HEK293 (cell line): ENCODE measurements around the gene DCLK1.

ENCODE experiments used
- CTCF ChIA-PET: fragments of 350-600 bp; formaldehyde crosslinking; extraction: SDS; loops from one replicate; lab custom pipeline; 2021; ENCODE audit warnings: antibody characterized with exemption; lab: Yijun Ruan, JAX
- POLR2A ChIA-PET: fragments of 300-600 bp; formaldehyde crosslinking; extraction: SDS; loops from one replicate; lab custom pipeline; 2020; ENCODE audit warnings: antibody characterized with exemption, inconsistent platforms; lab: Yijun Ruan, JAX
- H3K27ac ChIP-seq: fragments of 200-500 bp; sonication (Bioruptor generic); 2 replicates; pipeline ENCODE4 v1.5.1; 2014; ENCODE audit warnings: low read depth, low read length, control low read depth, inconsistent platforms; ENCODE audit errors: extremely low read depth
- H3K36me3 ChIP-seq, 2 experiments: fragments of 200-500 bp in 1 of 2; sonication (Bioruptor generic) in 1 of 2; 1 replicate in 1 of 2; 2 replicates in 1 of 2; pipeline ENCODE4 v1.5.1; 2014 to 2017; ENCODE audit warnings: inconsistent platforms in 2 of 2, low read length in 2 of 2; ENCODE audit not compliant: control insufficient read depth in 2 of 2, insufficient read depth in 1 of 2
- H3K4me1 ChIP-seq: fragments of 200-500 bp; sonication (Bioruptor generic); 2 replicates; pipeline ENCODE4 v1.5.1; 2014; ENCODE audit warnings: mild to moderate bottlenecking, low read length, inconsistent platforms; ENCODE audit not compliant: control insufficient read depth, insufficient read depth
- H3K4me3 ChIP-seq: 2 replicates; pipeline ENCODE4 v1.5.1; 2011; ENCODE audit warnings: low read depth, mild to moderate bottlenecking, control low read depth, low read length, moderate library complexity
- H3K9me3 ChIP-seq: fragments of 200-500 bp; sonication (Bioruptor generic); 2 replicates; pipeline ENCODE4 v1.5.1; 2014; ENCODE audit warnings: low read depth, low read length, inconsistent platforms; ENCODE audit not compliant: control insufficient read depth, insufficient read depth
- FEZF1 ChIP-seq: fragments of 450-650 bp; formaldehyde crosslinking; IDR thresholded peaks from 2 replicates; pipeline ENCODE4 v1.5.1; 2016; ENCODE audit warnings: missing biosample characterization, missing genetic modification characterization
- HOXA7 ChIP-seq: sonication (generic); formaldehyde crosslinking; IDR thresholded peaks from 2 replicates; pipeline ENCODE4 v1.8.1; 2022; ENCODE audit warnings: missing genetic modification reagents, borderline replicate concordance
- KLF10 ChIP-seq: fragments of 450-650 bp; IDR thresholded peaks from 2 replicates; pipeline ENCODE4 v1.5.1; 2018; ENCODE audit warnings: missing biosample characterization, mild to moderate bottlenecking, missing genetic modification characterization
- KLF16 ChIP-seq: fragments of 450-650 bp; formaldehyde crosslinking; IDR thresholded peaks from 2 replicates; pipeline ENCODE4 v1.5.1; 2017; ENCODE audit warnings: missing biosample characterization, missing genetic modification characterization
- OSR2 ChIP-seq: fragments of 450-650 bp; formaldehyde crosslinking; IDR thresholded peaks from 2 replicates; pipeline ENCODE4 v1.5.1; 2016; ENCODE audit warnings: missing biosample characterization, missing genetic modification characterization
- PRDM1 ChIP-seq: fragments of 450-650 bp; formaldehyde crosslinking; IDR thresholded peaks from 2 replicates; pipeline ENCODE4; 2016; ENCODE audit warnings: missing biosample characterization, missing genetic modification characterization
- ZBTB20 ChIP-seq: fragments of 450-650 bp; formaldehyde crosslinking; IDR thresholded peaks from 2 replicates; pipeline ENCODE4 v1.5.1; 2016; ENCODE audit warnings: missing biosample characterization, missing genetic modification characterization
- ZNF19 ChIP-seq: fragments of 450-650 bp; formaldehyde crosslinking; IDR thresholded peaks from 2 replicates; pipeline ENCODE4; 2016; ENCODE audit warnings: missing biosample characterization, missing genetic modification characterization, low read depth
- ZNF2 ChIP-seq: fragments of 450-650 bp; formaldehyde crosslinking; IDR thresholded peaks from 2 replicates; pipeline ENCODE4 v1.5.1; 2016; ENCODE audit warnings: missing biosample characterization, missing genetic modification characterization
- ZNF274 ChIP-seq, 2 experiments: fragments of 200-500 bp in 1 of 2; fragments of 450-650 bp in 1 of 2; sonication (Bioruptor generic) in 1 of 2; formaldehyde crosslinking in 1 of 2; IDR thresholded peaks; 2 replicates each; pipeline versions ENCODE4 v1.5.1 to v1.6.1; 2014 to 2016; ENCODE audit warnings: borderline replicate concordance in 1 of 2, inconsistent platforms in 1 of 2, low read length in 1 of 2, missing biosample characterization in 1 of 2, missing genetic modification characterization in 1 of 2
- ZNF324 ChIP-seq: fragments of 450-650 bp; formaldehyde crosslinking; IDR thresholded peaks from 2 replicates; pipeline ENCODE4 v1.5.1; 2016; ENCODE audit warnings: missing biosample characterization, missing genetic modification characterization
- ZNF37A ChIP-seq: fragments of 450-650 bp; IDR thresholded peaks from 2 replicates; pipeline ENCODE4 v1.5.1; 2018; ENCODE audit warnings: missing biosample characterization, missing genetic modification characterization
- ZNF501 ChIP-seq: fragments of 450-650 bp; formaldehyde crosslinking; IDR thresholded peaks from 2 replicates; pipeline ENCODE4 v1.5.1; 2016; ENCODE audit warnings: missing biosample characterization, missing genetic modification characterization
- ZNF560 ChIP-seq: fragments of 450-650 bp; formaldehyde crosslinking; IDR thresholded peaks from 2 replicates; pipeline ENCODE4 v1.5.1; 2017; ENCODE audit warnings: missing biosample characterization, missing genetic modification characterization, borderline replicate concordance
- ZNF701 ChIP-seq: fragments of 450-650 bp; formaldehyde crosslinking; IDR thresholded peaks from 2 replicates; pipeline ENCODE4 v1.5.1; 2016; ENCODE audit warnings: missing biosample characterization, missing genetic modification characterization
- ZNF747 ChIP-seq: fragments of 450-650 bp; formaldehyde crosslinking; IDR thresholded peaks from 2 replicates; pipeline ENCODE4 v1.5.1; 2016; ENCODE audit warnings: missing biosample characterization, missing genetic modification characterization
- TF ChIP-seq, protein P1 (sequence below): fragments of 450-650 bp; formaldehyde crosslinking; IDR thresholded peaks from 2 replicates; pipeline ENCODE4 v1.5.1; 2016; ENCODE audit warnings: missing biosample characterization, missing genetic modification characterization
- TF ChIP-seq, protein P2 (sequence below): fragments of 450-650 bp; formaldehyde crosslinking; IDR thresholded peaks from 2 replicates; pipeline ENCODE4 v1.5.1; 2016; ENCODE audit warnings: missing biosample characterization, missing genetic modification characterization
- TF ChIP-seq, protein P3 (sequence below): fragments of 450-650 bp; formaldehyde crosslinking; IDR thresholded peaks from 2 replicates; pipeline ENCODE4 v1.5.1; 2016; ENCODE audit warnings: missing biosample characterization, missing genetic modification characterization, borderline replicate concordance
- TF ChIP-seq, protein P4 (sequence below): fragments of 450-650 bp; formaldehyde crosslinking; IDR thresholded peaks from 2 replicates; pipeline ENCODE4; 2016; ENCODE audit warnings: missing biosample characterization, missing genetic modification characterization
- TF ChIP-seq, protein P5 (sequence below): fragments of 450-650 bp; formaldehyde crosslinking; IDR thresholded peaks from 2 replicates; pipeline ENCODE4 v1.5.1; 2016; ENCODE audit warnings: missing biosample characterization, missing genetic modification characterization, low read depth

DCLK1 gene

DNA sequence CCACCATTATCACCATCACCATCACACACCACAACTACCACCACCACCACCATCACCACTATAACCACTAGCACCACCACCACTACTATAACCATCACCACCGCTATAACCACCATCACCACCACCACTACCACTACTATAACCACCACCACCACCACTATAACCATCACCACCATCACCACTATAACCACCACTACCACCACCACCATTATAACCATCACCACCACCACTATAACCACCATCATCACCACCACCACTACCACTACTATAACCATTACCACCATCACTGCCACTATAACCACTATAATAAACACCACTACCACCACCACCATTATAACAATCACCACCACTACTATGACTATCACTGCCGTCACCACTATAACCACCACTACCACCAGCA, 173.2 kb downstream of the DCLK1 start:
- Histone ChIP-seq H3K4me3 (no peak overlapping the region), H3K9me3 (no peaks in the 10 kb centered on the region), H3K4me1 (no peaks in the 10 kb centered on the region), H3K27ac (no peak overlapping the region), H3K36me3 (no peaks in the 10 kb centered on the region)
- TF ChIP-seq ZNF37A (no peak), ZNF560 (tag by site-specific recombination) (no peak), ZNF324 (tag by site-specific recombination) (no peak), ZNF19 (tag by site-specific recombination) (no peak), ZBTB20 (tag by site-specific recombination) (no peak)
- TF ChIP-seq, protein P1, sequence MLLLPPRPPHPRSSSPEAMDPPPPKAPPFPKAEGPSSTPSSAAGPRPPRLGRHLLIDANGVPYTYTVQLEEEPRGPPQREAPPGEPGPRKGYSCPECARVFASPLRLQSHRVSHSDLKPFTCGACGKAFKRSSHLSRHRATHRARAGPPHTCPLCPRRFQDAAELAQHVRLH (tag by site-specific recombination) = no peak
- ChIA-PET CTCF (interaction anchor here (1.0 kb wide), 1 partner anchor 131 kb away, joined by 5 read pairs; no protein-coding TSS in a partner anchor), POLR2A (no interaction called here)

DNA sequence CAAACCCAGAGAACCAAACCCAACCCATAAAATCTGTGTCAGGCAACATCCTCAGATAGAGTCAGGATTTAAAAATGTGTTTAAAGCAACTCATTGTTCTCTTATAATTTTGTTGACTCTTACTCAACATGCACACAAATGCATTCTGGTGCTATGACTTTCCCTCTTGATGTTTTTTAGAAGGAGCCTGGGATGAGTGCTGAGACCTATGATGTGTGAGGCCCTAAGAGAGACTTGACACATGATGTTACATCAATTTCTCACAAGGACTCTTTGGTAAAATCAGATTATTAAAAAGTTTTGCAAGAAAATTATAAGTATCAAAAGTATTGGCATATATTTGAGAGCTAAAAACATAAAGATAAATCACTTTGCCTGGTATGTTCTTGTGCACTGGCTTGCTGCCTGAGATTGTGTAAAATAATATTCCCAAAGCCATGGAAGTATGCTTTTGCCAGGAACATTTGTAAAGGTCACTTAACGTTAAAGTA, 173.9 kb downstream of the DCLK1 start:
- TF ChIP-seq, protein P2, sequence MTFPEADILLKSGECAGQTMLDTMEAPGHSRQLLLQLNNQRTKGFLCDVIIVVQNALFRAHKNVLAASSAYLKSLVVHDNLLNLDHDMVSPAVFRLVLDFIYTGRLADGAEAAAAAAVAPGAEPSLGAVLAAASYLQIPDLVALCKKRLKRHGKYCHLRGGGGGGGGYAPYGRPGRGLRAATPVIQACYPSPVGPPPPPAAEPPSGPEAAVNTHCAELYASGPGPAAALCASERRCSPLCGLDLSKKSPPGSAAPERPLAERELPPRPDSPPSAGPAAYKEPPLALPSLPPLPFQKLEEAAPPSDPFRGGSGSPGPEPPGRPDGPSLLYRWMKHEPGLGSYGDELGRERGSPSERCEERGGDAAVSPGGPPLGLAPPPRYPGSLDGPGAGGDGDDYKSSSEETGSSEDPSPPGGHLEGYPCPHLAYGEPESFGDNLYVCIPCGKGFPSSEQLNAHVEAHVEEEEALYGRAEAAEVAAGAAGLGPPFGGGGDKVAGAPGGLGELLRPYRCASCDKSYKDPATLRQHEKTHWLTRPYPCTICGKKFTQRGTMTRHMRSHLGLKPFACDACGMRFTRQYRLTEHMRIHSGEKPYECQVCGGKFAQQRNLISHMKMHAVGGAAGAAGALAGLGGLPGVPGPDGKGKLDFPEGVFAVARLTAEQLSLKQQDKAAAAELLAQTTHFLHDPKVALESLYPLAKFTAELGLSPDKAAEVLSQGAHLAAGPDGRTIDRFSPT (tag by site-specific recombination) = no peak
- TF ChIP-seq ZNF274 (IDR thresholded peaks at IDR 0.05; ENCODE audit: low read length) (no peak), ZNF274 (tag by site-specific recombination; IDR thresholded peaks at IDR 0.05; ENCODE audit: borderline replicate concordance) (no peak), KLF16 (tag by site-specific recombination) (no peak), ZNF2 (tag by site-specific recombination) (no peak), PRDM1 (tag by site-specific recombination) (no peak), ZNF560 (tag by site-specific recombination) (no peak), ZNF747 (tag by site-specific recombination) (no peak), OSR2 (no peak), ZNF501 (tag by site-specific recombination) (no peak), KLF10 (tag by site-specific recombination) (no peak), ZNF701 (no peak), FEZF1 (no peak), HOXA7 (no peak)
- TF ChIP-seq, protein P3, sequence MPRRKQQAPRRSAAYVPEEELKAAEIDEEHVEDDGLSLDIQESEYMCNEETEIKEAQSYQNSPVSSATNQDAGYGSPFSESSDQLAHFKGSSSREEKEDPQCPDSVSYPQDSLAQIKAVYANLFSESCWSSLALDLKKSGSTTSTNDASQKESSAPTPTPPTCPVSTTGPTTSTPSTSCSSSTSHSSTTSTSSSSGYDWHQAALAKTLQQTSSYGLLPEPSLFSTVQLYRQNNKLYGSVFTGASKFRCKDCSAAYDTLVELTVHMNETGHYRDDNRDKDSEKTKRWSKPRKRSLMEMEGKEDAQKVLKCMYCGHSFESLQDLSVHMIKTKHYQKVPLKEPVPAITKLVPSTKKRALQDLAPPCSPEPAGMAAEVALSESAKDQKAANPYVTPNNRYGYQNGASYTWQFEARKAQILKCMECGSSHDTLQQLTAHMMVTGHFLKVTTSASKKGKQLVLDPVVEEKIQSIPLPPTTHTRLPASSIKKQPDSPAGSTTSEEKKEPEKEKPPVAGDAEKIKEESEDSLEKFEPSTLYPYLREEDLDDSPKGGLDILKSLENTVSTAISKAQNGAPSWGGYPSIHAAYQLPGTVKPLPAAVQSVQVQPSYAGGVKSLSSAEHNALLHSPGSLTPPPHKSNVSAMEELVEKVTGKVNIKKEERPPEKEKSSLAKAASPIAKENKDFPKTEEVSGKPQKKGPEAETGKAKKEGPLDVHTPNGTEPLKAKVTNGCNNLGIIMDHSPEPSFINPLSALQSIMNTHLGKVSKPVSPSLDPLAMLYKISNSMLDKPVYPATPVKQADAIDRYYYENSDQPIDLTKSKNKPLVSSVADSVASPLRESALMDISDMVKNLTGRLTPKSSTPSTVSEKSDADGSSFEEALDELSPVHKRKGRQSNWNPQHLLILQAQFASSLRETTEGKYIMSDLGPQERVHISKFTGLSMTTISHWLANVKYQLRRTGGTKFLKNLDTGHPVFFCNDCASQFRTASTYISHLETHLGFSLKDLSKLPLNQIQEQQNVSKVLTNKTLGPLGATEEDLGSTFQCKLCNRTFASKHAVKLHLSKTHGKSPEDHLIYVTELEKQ (tag by site-specific recombination) = no peak
- TF ChIP-seq, protein P4, sequence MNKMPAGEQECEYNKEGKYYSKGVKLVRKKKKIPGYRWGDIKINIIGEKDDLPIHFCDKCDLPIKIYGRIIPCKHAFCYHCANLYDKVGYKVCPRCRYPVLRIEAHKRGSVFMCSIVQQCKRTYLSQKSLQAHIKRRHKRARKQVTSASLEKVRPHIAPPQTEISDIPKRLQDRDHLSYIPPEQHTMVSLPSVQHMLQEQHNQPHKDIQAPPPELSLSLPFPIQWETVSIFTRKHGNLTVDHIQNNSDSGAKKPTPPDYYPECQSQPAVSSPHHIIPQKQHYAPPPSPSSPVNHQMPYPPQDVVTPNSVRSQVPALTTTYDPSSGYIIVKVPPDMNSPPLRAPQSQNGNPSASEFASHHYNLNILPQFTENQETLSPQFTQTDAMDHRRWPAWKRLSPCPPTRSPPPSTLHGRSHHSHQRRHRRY = no peak
- TF ChIP-seq, protein P5, sequence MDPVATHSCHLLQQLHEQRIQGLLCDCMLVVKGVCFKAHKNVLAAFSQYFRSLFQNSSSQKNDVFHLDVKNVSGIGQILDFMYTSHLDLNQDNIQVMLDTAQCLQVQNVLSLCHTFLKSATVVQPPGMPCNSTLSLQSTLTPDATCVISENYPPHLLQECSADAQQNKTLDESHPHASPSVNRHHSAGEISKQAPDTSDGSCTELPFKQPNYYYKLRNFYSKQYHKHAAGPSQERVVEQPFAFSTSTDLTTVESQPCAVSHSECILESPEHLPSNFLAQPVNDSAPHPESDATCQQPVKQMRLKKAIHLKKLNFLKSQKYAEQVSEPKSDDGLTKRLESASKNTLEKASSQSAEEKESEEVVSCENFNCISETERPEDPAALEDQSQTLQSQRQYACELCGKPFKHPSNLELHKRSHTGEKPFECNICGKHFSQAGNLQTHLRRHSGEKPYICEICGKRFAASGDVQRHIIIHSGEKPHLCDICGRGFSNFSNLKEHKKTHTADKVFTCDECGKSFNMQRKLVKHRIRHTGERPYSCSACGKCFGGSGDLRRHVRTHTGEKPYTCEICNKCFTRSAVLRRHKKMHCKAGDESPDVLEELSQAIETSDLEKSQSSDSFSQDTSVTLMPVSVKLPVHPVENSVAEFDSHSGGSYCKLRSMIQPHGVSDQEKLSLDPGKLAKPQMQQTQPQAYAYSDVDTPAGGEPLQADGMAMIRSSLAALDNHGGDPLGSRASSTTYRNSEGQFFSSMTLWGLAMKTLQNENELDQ (tag by site-specific recombination) = no peak
- CTCF ChIA-PET = no interaction called here
- Histone ChIP-seq H3K36me3 (no peaks in the 10 kb centered on the region), H3K9me3 (no peaks in the 10 kb centered on the region), H3K27ac (no peak overlapping the region), H3K4me3 (no peak overlapping the region), H3K4me1 (no peaks in the 10 kb centered on the region)
- POLR2A ChIA-PET = no interaction called here
